Hematopoietic multipotent progenitor cell treated with erythropoietin and hydrocortisone succinate and interleukin-3 and kit ligand, for 15 days (in vitro differentiated cells): Measurements from ENCODE around the gene KIF3B.
"Not testable (repeated sequence)": the region's sequence is repeated elsewhere in the genome, so short reads cannot be mapped to it uniquely, and the experiment has no call there.

ENCODE experiments used
- DNase-seq: peaks from one replicate; pipeline ENCODE4 v3.0.0-alpha.2; 2015; ENCODE audit warnings: low spot score

Gene KIF3B

GRCh38 chr20:32296412-32296811, 19.0 kb downstream of the KIF3B start:
- no peak for DNase-seq

- DNase-seq, result no peak
Observed at GRCh38 chr20:32296819-32297420, 19.5 kb downstream of the KIF3B start.

GRCh38 chr20:32297439-32297838, 20.0 kb downstream of the KIF3B start:
- DNase-seq, result no peak

DNA sequence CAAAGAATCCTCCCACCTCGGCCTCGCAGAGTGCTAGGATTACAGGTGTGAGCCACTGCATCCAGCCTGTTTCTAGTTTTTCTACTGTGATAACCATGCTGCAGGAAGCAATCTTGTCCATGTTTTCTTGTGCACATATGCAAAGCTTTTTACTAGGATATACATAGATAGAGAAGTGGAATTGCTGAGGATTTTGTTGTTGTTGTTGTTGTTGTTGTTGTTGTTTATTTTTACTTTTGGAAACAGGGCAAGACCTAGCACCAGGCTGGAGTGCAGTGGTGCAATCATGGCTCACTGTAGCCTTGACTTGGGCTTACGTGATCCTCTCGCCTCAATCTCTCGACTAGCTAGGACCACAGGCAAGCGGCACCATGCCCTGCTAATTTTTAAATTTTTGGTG, 23.2 kb downstream of the KIF3B start:
- no peak for DNase-seq

GRCh38 chr20:32301719-32302506, 24.5 kb downstream of the KIF3B start:
- no peak for DNase-seq

DNA sequence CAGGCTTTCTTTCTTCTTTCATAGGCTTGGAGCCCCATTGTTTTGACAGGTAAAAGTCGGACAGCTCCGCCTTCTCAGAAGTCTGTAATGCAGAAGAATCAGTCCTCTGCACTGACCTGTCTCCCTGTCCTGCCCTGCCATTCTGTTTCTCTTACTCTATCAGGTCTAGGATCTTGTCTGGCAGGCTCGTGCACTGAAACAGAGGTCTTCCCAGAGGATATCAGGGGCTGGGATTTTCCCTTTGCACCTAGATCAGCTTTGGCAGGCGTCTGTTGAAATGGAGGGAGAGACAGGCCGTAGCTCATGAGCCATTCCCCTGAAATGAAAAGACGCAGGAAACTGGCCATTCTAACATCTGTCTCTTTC, 25.0 kb downstream of the KIF3B start:
- no peak for DNase-seq

DNA sequence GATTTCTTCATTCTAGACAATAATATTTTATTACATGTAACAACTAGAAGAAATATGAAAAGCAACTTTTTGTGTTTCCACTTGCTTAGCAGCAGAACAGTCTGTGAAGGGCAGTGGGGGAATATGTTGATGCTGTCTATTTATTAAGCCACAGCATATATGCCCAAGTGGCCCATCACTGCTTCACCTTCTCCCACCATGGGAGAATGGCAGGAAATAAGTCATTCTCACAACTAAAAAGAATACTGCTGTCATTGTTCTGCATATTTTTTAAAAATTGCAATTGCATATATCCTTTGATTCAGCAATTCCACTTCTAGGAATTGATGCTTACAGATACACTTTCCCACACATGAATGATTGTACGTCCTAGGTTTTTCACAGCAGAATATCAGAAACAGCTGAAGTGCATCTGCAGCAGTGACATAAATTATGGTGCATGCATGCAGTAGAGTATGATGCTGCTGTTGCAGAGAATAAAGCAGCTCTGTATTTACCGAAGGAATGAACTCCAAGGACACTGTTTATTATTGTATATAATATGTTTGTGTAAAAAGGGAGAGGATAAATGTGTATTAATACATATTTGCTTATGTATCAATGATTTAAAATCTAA, 26.8 kb downstream of the KIF3B start:
- DNase-seq, result no peak

GRCh38 chr20:32312718-32313424, 35.4 kb downstream of the KIF3B start:
- DNase-seq, result no peak

GRCh38 chr20:32314768-32315167, 37.3 kb downstream of the KIF3B start:
- no peak for DNase-seq

DNA sequence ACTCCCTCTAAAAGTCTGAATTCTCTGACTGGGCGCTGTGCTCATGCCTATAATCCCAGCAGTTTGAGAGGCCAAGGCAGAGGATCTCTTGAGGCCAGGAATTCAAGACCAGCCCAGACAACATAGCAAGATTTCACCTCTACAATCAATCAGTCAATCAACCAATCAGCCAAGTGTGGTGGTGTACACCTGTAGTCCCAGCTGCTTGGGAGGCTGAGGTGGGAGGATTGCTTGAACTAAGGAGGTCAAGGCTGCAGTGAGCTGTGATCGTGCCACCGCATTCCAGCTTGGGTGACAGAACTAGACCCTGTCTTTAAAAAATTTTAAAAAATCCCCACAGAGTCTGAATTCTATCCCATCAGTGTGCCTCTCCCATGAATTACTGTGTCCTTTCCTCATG, 37.9 kb downstream of the KIF3B start:
- DNase-seq, result no peak

DNA sequence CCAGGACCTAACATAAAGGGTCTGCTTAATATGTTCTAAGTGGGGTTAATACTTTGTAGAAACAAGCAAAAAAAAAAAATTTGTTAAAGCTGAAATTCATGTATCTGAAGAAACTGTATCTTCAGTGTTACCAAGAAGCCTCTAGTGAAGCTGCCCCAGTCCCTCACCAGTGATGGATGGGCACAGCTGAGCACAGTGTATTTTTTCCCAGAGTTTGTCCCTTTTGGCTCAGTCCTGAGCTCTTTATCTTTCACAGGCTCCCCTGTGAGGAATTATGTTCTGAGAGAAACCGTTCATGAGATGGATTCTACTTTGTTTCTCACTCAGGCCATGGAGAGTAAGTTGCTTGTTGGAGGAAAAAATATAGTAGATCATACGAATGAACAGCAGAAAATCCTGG, 38.4 kb downstream of the KIF3B start:
- DNase-seq, result no peak

DNA sequence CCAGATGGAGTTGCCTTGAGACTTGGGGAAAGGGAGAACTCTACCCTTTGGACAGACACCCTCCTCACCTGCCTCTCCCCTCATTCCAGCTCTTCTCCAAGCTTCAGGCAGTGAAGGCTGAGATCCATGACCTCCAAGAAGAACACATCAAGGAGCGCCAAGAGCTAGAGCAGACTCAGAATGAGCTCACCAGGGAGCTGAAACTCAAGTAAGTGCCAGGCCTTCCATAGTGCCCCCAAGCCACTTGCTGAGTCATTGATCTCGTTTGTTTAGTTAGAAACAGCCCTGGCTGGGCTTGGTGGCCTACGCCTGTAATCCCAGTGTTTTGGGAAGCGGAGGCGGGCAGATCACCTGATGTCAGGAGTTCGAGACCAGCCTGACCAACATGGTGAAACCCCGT, 39.2 kb downstream of the KIF3B start:
- no peak for DNase-seq

- DNase-seq, result no peak
Observed at GRCh38 chr20:32319100-32319499, 41.6 kb downstream of the KIF3B start.

- DNase-seq, result no peak
Observed at GRCh38 chr20:32320305-32320704, 42.9 kb downstream of the KIF3B start.

GRCh38 chr20:32321390-32321789, 43.9 kb downstream of the KIF3B start:
- DNase-seq, result no peak

DNA sequence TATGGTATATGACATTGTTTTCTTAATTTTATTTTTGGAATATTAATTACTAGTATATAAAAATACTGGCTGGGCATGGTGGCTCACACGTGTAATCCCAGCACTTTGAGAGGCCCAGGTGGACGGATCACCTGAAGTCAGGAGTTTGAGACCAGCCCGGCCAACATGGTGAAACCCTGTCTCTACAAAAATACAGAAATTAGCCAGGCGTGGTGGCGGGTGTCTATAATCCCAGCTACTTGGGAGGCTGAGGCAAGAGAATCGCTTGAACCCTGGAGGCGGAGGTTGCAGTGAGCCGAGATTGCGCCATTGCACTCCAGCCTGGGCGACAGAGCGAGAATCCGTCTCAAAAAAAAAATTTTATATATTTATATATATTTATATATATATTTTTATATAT, 44.8 kb downstream of the KIF3B start:
- not testable (repeated sequence) for DNase-seq

GRCh38 chr20:32323761-32324160, 46.3 kb downstream of the KIF3B start:
- DNase-seq, result not testable (repeated sequence)

DNA sequence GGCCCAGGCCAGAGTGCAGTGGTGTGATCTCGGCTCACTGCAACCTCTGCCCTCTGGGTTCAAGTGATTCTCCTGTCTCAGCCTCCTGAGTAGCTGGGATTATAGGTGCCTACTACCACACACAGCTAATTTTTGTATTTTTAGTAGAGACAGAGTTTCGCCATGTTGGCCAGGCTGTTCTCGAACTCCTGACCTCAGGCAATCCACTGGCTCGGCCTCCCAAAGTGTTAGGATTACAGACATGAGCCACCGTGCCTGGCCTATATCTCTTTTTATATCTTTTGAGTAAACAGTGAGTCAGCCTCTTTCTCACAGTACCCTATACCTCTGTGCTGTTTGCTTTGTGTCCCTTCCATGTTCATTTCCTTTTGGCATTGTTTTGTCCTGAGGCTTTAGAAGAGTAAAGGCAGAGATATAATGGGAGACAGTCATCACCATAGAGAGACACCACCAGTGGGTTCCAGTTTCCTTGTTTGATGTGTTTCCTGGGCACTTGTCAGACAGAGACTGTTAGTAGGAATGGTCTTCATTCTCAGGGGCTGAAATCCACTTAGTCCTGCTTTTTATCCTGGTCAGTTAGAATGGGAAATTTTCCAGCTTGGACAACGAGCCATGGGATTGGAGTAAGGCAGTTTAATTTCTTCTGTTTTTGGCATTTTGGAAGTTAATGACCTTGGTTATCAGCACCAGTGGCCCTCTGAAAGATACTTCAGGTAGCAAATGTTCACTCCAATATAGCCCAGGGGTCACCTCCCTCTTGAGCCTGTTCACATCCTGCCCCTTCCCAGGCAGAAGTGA, 48.5 kb downstream of the KIF3B start:
- DNase-seq, result peak; percentile 21

DNA sequence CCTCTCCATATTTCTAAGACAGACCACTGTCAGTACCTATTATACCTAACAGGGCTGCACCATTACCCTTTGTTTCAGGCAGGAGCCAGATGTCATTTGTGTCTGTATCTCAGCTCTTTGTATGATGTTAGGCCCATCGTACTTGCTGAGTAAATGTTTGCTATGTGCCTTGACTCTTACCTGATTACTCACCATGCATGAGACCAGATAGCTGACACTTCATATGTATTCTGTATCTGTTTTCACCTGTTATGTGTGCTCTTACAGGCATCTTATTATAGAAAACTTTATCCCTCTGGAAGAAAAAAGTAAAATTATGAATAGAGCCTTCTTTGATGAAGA, 49.0 kb downstream of the KIF3B start:
- no peak for DNase-seq

GRCh38 chr20:32327087-32327681, 49.7 kb downstream of the KIF3B start:
- DNase-seq, result no peak

DNA sequence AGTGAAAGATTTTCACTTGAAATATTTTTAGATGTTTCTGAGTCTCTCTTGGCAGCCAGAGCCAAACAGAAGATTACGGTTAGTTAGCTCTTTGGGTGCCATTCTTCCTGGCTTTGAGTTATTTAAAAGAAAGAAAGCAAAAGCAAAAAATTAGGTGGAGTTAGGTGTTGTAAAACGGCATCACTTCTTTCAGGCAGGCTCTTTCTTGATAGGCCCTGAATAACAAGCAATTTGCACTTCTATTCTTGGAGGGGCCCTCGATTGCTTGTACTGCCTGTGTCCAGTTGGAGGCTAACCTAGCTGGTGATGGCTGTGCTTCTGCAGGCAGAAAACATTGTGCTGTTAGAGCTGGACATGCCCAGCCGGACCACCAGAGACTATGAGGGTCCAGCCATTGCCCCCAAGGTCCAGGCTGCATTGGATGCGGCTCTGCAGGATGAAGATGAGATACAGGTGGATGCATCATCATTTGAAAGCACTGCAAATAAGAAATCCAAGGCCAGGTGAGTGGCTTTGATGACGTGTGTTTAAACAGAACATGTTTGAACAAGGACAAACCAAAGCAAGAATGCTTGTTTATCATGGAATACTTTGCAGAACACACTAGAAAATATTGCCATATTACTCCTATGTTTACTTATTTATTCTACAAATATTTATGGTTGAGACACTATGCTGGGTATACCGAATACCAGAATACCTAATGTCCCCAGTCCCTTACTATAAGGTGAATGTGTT, 52.5 kb downstream of the KIF3B start:
- DNase-seq, result no peak
